Spleen (tissue), 7 donors: ENCODE data around the gene POLA1.

ENCODE experiments used
- CTCF ChIP-seq, 11 experiments: fragments of 200-600 bp in 7 of 11; fragments of 450-650 bp in 4 of 11; sonication (generic) in 4 of 11; IDR thresholded peaks in 8 of 11; conservative IDR thresholded peaks in 3 of 11; 1 replicate in 7 of 11; 2 replicates in 4 of 11; pipeline versions ENCODE4 v1.4.0 to v1.8.0; 2016 to 2021; ENCODE audit warnings: antibody characterized with exemption in 11 of 11, inconsistent platforms in 4 of 11, mild to moderate bottlenecking in 1 of 11
- POLR2A ChIP-seq, 3 donors: fragments of 450-650 bp; IDR thresholded peaks; one replicate each; pipeline ENCODE4 v1.5.1; 2017; ENCODE audit warnings: antibody characterized with exemption in 3 of 3, mild to moderate bottlenecking in 1 of 3
- donor health status: DM: no; HTN: no; CAD: no; lungs with moderate emphysema.
- donor health status: DM: no; HTN: no; CAD: no.
- donor health status: DM: no; HTN: no; CAD: no.

DNA sequence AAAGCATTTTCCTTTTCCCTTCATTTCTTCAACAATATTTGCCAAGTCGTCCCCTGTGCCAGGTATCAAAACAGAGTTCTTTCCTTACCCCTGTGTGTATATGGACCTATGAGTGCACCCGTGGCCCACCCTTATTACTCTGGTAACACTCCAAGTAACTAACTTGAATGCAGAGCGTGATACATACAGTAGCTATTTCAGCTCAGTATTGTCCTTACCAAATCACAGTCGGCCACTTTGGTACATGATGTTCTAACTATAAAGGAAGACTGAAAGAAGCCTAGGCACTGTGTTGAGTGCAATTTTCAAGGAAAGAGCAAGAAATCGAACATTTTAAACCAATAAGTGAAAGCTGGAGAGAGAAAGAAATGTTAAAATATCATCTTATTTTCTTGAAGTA lies 233.7 kb downstream of the POLA1 start:
- no peak for TF ChIP-seq CTCF (IDR thresholded peaks at IDR 0.05 in 8 of 11, conservative IDR thresholded peaks at IDR 0.05 in 3 of 11)
- TF ChIP-seq POLR2A (IDR thresholded peaks at IDR 0.05) = no peak
